Activated naive CD8-positive, alpha-beta T cell treated with anti-CD3 and anti-CD28 coated beads, Interleukin-2, amount 50 U/mL, for 24 hours (primary cell): ENCODE measurements around the gene ARSB.
"Not testable (repeated sequence)": the region's sequence is repeated elsewhere in the genome, so short reads cannot be mapped to it uniquely, and the experiment has no call there.

ENCODE experiments used
- ATAC-seq: fragments of 150-1000 bp; cut with Tn5 transposase; one replicate; pipeline ENCODE4 v1.10.0; 2021
- DNase-seq: peaks from one replicate; pipeline ENCODE4 v3.0.0; 2021
- H3K27ac Mint-ChIP-seq: one replicate; pipeline ENCODE4 v1.8.0; 2021; ENCODE audit warnings: mild to moderate bottlenecking, mixed read lengths
- H3K27me3 Mint-ChIP-seq: one replicate; pipeline ENCODE4 v1.8.0; 2021; ENCODE audit warnings: mixed read lengths
- H3K36me3 Mint-ChIP-seq: one replicate; pipeline ENCODE4 v1.8.0; 2021; ENCODE audit warnings: low read depth, mixed read lengths
- H3K4me1 Mint-ChIP-seq: one replicate; pipeline ENCODE4 v1.8.0; 2021; ENCODE audit warnings: mixed read lengths
- H3K4me3 Mint-ChIP-seq: one replicate; pipeline ENCODE4 v1.8.0; 2021; ENCODE audit warnings: mild to moderate bottlenecking, moderate library complexity, mixed read lengths
- H3K9me3 Mint-ChIP-seq: one replicate; pipeline ENCODE4 v1.8.0; 2021; ENCODE audit warnings: mixed read lengths

Gene ARSB

GRCh38 chr5:78735834-78736463, 249.2 kb downstream of the ARSB start:
- no peaks in the 10 kb centered on the region for H3K4me1 Mint-ChIP-seq
- H3K27ac Mint-ChIP-seq: no peak overlapping the region
- H3K27me3 Mint-ChIP-seq: no peaks in the 10 kb centered on the region
- no peak overlapping the region for H3K4me3 Mint-ChIP-seq
- ATAC-seq (no peak), DNase-seq (no peak)
- no peaks in the 10 kb centered on the region for H3K9me3 Mint-ChIP-seq
- no peaks in the 10 kb centered on the region for H3K36me3 Mint-ChIP-seq

GRCh38 chr5:78734950-78735349, 250.2 kb downstream of the ARSB start:
- DNase-seq (no peak), ATAC-seq (no peak)
- Mint-ChIP-seq H3K36me3 (no peaks in the 10 kb centered on the region), H3K4me1 (no peaks in the 10 kb centered on the region), H3K4me3 (no peak overlapping the region), H3K27ac (no peak overlapping the region), H3K27me3 (no peaks in the 10 kb centered on the region), H3K9me3 (no peaks in the 10 kb centered on the region)

GRCh38 chr5:78734094-78734845, 250.8 kb downstream of the ARSB start:
- no peaks in the 10 kb centered on the region for H3K4me1 Mint-ChIP-seq
- DNase-seq: no peak
- no peaks in the 10 kb centered on the region for H3K36me3 Mint-ChIP-seq
- H3K4me3 Mint-ChIP-seq: no peak overlapping the region
- H3K9me3 Mint-ChIP-seq: no peaks in the 10 kb centered on the region
- no peak overlapping the region for H3K27ac Mint-ChIP-seq
- no peaks in the 10 kb centered on the region for H3K27me3 Mint-ChIP-seq
- no peak for ATAC-seq

GRCh38 chr5:78732721-78733120, 252.4 kb downstream of the ARSB start:
- not testable (repeated sequence) for H3K9me3 Mint-ChIP-seq, H3K4me1 Mint-ChIP-seq, H3K27me3 Mint-ChIP-seq, H3K4me3 Mint-ChIP-seq, H3K27ac Mint-ChIP-seq, DNase-seq, ATAC-seq, H3K36me3 Mint-ChIP-seq

- Mint-ChIP-seq H3K27me3 (no peaks in the 10 kb centered on the region), H3K36me3 (no peaks in the 10 kb centered on the region), H3K4me1 (peaks cover 5% of the 10 kb centered on the region), H3K9me3 (no peaks in the 10 kb centered on the region), H3K27ac (no peak overlapping the region), H3K4me3 (no peak overlapping the region)
- DNase-seq (no peak), ATAC-seq (no peak)
Observed at GRCh38 chr5:78731884-78732283, 253.2 kb downstream of the ARSB start.

DNA sequence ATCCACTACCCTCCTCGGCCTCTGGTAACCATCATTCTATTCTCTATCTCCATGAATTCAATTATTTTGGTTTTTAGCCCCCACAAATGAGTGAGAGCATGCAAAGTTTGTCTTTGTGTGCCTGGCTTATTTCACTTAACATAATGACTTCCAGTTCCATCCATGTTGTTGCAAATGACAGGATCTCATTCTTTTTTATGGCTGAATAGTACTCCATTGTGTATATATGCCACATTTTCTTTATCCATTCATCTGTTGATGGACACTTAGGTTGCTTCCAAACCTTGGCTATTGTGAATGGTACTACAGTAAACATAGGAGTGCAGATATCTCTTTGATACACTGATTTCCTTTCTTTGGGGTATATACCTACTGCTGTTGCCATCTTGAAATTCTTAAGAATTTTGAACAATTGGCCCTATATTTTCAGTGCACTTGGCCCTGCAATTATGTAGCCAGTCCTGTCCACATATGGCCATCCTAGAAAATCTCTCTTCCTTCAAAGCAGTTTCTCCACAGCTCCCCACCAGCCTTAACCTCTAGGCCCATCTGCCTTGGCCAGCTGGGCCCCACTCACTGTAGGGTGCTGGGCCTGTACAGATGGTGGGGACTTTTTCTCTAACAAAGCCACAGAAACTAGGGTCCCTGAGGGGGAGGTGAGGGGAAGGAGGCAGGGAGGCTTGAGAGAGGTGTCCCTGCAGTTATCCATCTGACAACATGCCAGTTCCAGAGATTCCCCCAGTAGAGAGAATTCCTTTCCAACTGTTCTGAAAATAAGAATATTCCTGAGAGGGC, 254.6 kb downstream of the ARSB start:
- Mint-ChIP-seq H3K27me3 (no peaks in the 10 kb centered on the region), H3K9me3 (no peaks in the 10 kb centered on the region), H3K36me3 (no peaks in the 10 kb centered on the region), H3K4me1 (peaks cover 8% of the 10 kb centered on the region), H3K27ac (no peak overlapping the region), H3K4me3 (no peak overlapping the region)
- ATAC-seq: no peak
- DNase-seq: no peak

DNA sequence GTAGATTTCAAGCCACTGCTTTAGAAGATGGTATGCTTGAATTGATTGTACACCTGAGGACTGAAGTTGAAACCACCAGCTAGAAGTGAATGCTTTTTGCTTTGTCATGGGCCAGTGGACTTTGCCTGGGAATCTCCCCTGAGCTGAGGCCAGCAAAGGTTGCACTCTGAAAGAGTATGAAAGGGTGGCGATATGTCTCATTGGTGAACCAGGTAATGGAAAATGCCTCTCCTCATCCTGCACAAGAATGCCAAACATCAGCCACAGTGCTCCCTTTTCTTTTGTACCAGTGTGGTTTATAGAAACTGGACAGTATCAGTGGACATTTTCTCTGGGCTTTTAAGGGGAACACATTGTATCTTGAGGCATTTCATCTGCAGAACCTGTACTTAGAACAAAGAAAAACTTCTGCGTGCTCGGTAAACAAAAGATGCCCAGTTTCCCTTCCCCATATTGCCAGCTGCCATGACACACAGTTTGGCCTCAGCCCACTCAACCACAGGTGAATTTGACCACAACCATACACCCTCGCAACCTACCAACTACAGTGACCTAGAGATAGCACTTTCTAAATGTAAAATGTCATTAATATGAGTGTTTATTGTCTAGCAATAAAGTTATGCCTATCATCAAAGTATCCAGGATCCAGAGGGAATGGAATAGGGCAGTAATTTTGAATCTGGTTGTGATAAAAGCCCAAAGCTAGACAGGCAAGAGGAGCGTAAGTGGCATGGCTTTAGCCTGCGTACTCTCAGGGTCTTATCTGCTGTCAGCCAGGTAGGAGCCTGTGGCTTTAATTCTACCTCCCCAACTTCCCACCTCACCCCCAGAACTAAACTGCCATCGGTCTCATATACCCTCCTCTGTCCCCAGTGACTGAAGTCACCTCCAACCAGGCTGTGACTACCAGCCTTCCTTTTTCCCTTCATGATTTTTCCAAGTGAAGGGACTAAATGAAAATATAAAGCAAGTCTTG, 257.0 kb downstream of the ARSB start:
- Mint-ChIP-seq H3K9me3 (no peaks in the 10 kb centered on the region), H3K4me1 (peaks cover 10% of the 10 kb centered on the region), H3K4me3 (no peak overlapping the region), H3K36me3 (no peaks in the 10 kb centered on the region), H3K27ac (peak overlapping the region; percentile 49), H3K27me3 (no peaks in the 10 kb centered on the region)
- ATAC-seq (no peak), DNase-seq (no peak)
